GM19239 (cell line): ENCODE results near the gene C3.
A peak's percentile ranks its signal among the peaks of the same experiment; 100 is the strongest.
"Not testable (repeated sequence)": the region's sequence is repeated elsewhere in the genome, so short reads cannot be mapped to it uniquely, and the experiment has no call there.

Source experiments
- DNase-seq: peaks from one replicate; pipeline ENCODE4 v3.0.0; 2011; ENCODE audit warnings: low spot score; ENCODE audit not compliant: insufficient read length
- FAIRE-seq: peaks from 2 replicates; lab custom pipeline; 2011; peaks lifted over from hg19 to GRCh38; lab: Jason Lieb, UNC

C3 gene

GRCh38 chr19:6639439-6639838 is 81.0 kb downstream of the C3 start:
- DNase-seq, result no peak

GRCh38 chr19:6633456-6633813 is 87.0 kb downstream of the C3 start:
- not testable (repeated sequence) for DNase-seq, FAIRE-seq

More at GRCh38 chr19:6639439-6639838, 81.0 kb downstream of the C3 start:
- FAIRE-seq, result peak; percentile 86

DNA sequence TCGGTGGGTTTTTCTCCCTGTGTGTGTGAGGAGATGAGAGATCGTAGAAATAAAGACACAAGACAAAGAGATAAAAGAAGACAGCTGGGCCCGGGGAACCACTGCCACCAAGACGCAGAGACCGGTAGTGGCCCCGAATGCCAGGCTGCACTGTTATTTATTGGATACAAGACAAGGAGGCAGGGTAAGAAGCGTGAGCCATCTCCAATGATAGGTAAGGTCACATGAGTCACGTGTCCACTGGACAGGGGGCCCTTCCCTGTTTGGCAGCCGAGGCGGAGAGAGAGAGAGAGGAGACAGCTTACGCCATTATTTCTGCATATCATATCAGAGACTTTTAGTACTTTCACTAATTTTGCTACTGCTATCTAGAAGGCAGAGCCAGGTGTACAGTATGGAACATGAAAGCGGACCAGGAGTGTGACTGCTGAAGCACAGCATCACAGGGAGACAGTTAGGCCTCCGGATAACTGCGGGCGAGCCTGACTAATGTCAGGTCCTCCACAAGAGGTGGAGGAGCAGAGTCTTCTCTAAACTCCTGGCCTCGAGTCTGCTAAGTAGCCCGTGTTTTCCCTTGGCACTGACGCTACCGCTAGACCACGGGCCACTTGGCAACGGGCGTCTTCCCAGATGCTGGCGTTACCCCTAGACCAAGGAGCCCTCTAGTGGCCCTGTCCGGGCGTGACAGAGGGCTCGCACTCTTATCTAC is 87.5 kb downstream of the C3 start:
- FAIRE-seq, result peak; percentile 76
- DNase-seq, result not testable (repeated sequence)

- FAIRE-seq (peak; percentile 93), DNase-seq (no peak)
These were observed 88.3 kb downstream of the C3 start for GRCh38 chr19:6632002-6632621.
